GM12891 (cell line): ENCODE measurements around the gene CES3.

Experiments
- POLR2A ChIP-seq: IDR thresholded peaks from 2 replicates; pipeline ENCODE4 v1.6.1; 2011; ENCODE audit warnings: low read depth, low read length, control low read depth
- POLR2AphosphoS5 ChIP-seq: IDR thresholded peaks from 2 replicates; pipeline ENCODE4 v1.6.1; 2011; ENCODE audit warnings: low read depth, low read length, control low read depth

DNA sequence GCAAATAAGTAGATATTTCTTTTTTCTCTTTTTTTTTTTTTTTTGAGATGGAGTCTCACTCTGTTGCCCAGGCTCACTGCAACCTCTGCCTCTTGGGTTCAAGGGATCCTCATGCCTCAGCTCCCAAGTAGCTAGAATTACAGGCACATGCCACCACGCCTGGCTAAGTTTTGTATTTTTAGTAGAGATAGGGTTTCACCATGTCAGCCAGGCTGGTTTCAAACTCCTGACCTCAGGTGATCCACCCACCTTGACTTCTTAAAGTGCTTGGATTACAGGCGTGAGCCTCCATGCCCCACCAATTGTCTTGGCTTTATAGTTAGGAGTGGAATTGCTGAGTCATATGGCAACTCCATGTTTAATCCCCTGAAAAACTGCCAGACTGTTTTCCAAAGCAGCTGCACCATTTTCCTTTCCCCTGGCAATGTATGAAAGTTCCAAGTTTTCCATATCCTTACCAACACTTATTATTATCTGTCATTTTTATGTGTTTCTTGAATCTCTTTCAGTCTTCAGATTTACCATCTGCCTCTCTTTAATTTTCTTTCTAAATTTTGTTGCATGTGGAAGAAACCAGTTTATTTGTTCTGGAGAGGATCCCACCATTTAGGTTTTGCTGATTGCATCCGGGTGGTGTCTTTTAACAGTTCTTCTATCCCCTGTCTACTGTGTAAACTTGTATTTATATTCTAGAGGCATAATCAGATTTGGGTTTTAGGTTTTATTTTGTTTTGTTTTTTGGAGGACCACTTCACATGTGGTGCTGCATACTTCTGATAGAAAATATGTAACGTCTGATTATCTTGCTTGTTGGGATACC is 9.9 kb upstream of the CES3 start:
- TF ChIP-seq POLR2A (no peak), POLR2AphosphoS5 (no peak)
